ENCODE data around the gene SH3RF3. TPM values are rescaled to one million over a fixed set of nuclear protein-coding genes. Genes with fewer than 3 reads are reported as not detected.

SH3RF3 gene
- total RNA-seq, 1 experiment from 2014 or later = not detected

DNA sequence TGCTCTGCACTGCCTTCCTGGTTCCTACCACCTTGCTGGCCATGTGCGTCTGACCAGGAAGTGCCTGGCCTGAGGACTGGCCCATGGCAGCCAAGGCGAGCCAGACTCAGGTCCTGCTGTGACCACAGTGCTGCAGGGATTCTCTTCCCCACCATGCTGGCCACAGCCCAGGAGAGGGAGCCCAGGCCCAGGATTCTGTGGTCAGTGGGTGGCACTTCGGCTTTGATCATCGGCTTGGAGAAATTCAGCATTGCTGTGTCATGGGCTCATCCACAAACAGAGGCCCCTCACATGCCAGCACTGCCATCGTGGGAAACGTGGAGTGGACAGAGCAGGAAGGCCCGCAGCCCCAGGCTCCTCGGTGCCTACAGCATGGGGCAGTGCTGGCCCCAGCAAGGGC, 273.2 kb downstream of the SH3RF3 start:
- Histone ChIP-seq H3K27ac (ENCODE audit: low read depth, low read length) (no peak overlapping the region), H2AFZ (ENCODE audit: low read depth, low read length, poor library complexity, severe bottlenecking) (no peak overlapping the region), H3K4me1 (ENCODE audit: control insufficient read depth in 1 of 2, insufficient read depth in 2 of 2, low read length in 2 of 2) (peaks cover 0 to 4% of the 10 kb centered on the region in 2 experiments; a peak in 1 of 4 replicates), H3K9me3 (ENCODE audit: control insufficient read depth in 1 of 2, insufficient read depth in 1 of 2, low read depth in 1 of 2, low read length in 2 of 2) (no peaks in the 10 kb centered on the region), H3K9ac (ENCODE audit: low read length) (no peak overlapping the region), H3K27me3 (ENCODE audit: insufficient read depth, low read length) (no peaks in the 10 kb centered on the region), H3K36me3 (ENCODE audit: control insufficient read depth in 1 of 2, insufficient read depth in 2 of 2, low read length in 2 of 2) (no peaks in the 10 kb centered on the region), H3K79me2 (ENCODE audit: insufficient read depth, low read length) (no peaks in the 10 kb centered on the region), H3K9me2 (ENCODE audit: insufficient read depth) (no peaks in the 10 kb centered on the region), H3K4me3 (replicated peaks in 1 of 2; ENCODE audit: low read depth in 1 of 2, low read length in 2 of 2) (no peak overlapping the region), H3K4me2 (ENCODE audit: low read length) (no peak overlapping the region), H4K20me1 (ENCODE audit: insufficient read depth) (no peaks in the 10 kb centered on the region)
- no peak for TF ChIP-seq SP1 (IDR thresholded peaks at IDR 0.05; ENCODE audit: low read depth)
- 0 out of 2 replicates have a peak, but pooled peaks have one; percentile 7 for TF ChIP-seq RAD21 (IDR thresholded peaks at IDR 0.05; ENCODE audit: low read depth)
- TF ChIP-seq FOSL1 (IDR thresholded peaks at IDR 0.05; ENCODE audit: low read depth) = no peak
- TF ChIP-seq POLR2A (IDR thresholded peaks at IDR 0.05; ENCODE audit: borderline replicate concordance, extremely low read depth, insufficient read depth, insufficient read length) = no peak
- TF ChIP-seq SIN3A (IDR thresholded peaks at IDR 0.05; ENCODE audit: low read depth) = no peak
- RAD21 ChIA-PET (ENCODE audit: low non-redundant PET in 1 of 2, low total read pairs in 2 of 2, uncharacterized antibody in 2 of 2, unreplicated experiment in 2 of 2) = no interaction called here
- CTCF ChIA-PET = no interaction called here
- 0 out of 2 replicates have a peak, but pooled peaks have one; percentile 28 for ATAC-seq
- DNase-seq (ENCODE audit: low read depth, low spot score) = no peak
- POLR2A ChIA-PET = no interaction called here
- intact Hi-C loops (cut with micrococcal nuclease) = no loop called here
- BruUV-seq (replicated peaks) = no TSS peak

DNA sequence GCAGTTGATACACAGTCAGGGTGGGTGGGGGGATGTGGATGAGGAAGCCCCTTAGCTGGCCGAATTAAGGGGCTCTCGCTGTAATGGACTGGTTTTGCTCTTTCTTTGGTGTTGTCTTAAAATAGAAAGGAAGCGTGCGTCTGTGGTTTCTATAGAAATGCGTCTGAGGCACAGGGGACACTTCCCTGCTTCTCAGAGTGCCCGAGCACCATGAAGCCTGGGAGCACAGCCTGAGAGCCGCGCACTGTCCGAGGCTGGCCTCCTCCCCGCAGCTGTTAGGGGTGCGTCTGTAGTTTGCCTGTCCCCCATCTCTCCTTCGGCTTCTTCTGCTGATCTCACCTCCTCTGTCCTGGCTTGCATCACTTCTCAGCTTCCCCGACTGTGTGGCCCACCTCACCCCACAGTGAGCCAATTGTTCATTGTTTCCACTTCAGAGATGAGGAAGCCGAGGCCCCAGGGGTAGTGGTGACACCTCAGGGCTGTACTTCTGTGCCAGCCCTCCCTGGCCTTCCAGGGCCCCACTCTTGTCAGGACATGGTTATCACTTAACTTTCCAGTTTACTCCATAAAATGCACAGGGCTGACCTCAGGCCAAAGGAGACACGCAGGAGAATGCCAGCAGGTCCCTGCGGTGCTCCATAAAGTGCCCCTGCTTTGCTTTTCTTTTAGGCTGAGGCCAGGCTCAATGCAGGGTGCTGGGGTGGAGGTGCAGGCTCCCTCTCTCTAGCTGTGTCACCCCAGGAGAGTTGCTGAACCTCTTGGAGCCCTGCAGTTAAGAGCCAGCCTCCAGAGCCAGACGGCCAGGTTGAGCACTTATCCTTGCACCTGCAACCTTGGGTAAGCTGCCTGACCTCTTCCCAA, 274.2 kb downstream of the SH3RF3 start:
- H3K27ac ChIP-seq (ENCODE audit: low read depth, low read length) = no peak overlapping the region
- intact Hi-C loops (cut with micrococcal nuclease) = no loop called here
- H4K20me1 ChIP-seq (ENCODE audit: insufficient read depth) = no peaks in the 10 kb centered on the region
- no peak overlapping the region for H3K9ac ChIP-seq (ENCODE audit: low read length)
- no peak overlapping the region for H3K4me2 ChIP-seq (ENCODE audit: low read length)
- RAD21 ChIA-PET (ENCODE audit: low non-redundant PET in 1 of 2, low total read pairs in 2 of 2, uncharacterized antibody in 2 of 2, unreplicated experiment in 2 of 2) = no interaction called here
- H3K4me1 ChIP-seq (ENCODE audit: control insufficient read depth in 1 of 2, insufficient read depth in 2 of 2, low read length in 2 of 2) = peaks cover 0 to 4% of the 10 kb centered on the region in 2 experiments; a peak in 1 of 4 replicates
- H3K4me3 ChIP-seq (replicated peaks in 1 of 2; ENCODE audit: low read depth in 1 of 2, low read length in 2 of 2) = no peak overlapping the region
- POLR2A ChIA-PET = no interaction called here
- ATAC-seq (no peak), DNase-seq (ENCODE audit: low read depth, low spot score) (no peak)
- no peak overlapping the region for H2AFZ ChIP-seq (ENCODE audit: low read depth, low read length, poor library complexity, severe bottlenecking)
- H3K9me2 ChIP-seq (ENCODE audit: insufficient read depth) = no peaks in the 10 kb centered on the region
- no peaks in the 10 kb centered on the region for H3K79me2 ChIP-seq (ENCODE audit: insufficient read depth, low read length)
- H3K9me3 ChIP-seq (ENCODE audit: control insufficient read depth in 1 of 2, insufficient read depth in 1 of 2, low read depth in 1 of 2, low read length in 2 of 2) = no peaks in the 10 kb centered on the region
- CTCF ChIA-PET = no interaction called here
- H3K27me3 ChIP-seq (ENCODE audit: insufficient read depth, low read length) = no peaks in the 10 kb centered on the region
- no TSS peak for BruUV-seq (replicated peaks)
- H3K36me3 ChIP-seq (ENCODE audit: control insufficient read depth in 1 of 2, insufficient read depth in 2 of 2, low read length in 2 of 2) = no peaks in the 10 kb centered on the region
- TF ChIP-seq SP1 (IDR thresholded peaks at IDR 0.05; ENCODE audit: low read depth) (no peak), ELF1 (IDR thresholded peaks at IDR 0.05; ENCODE audit: borderline replicate concordance, low read depth) (no peak), TCF7L2 (IDR thresholded peaks at IDR 0.05; ENCODE audit: borderline replicate concordance, extremely low read depth, insufficient read depth, insufficient read length) (no peak), CEBPB (IDR thresholded peaks at IDR 0.05; ENCODE audit: low read depth) (no peak), EGR1 (IDR thresholded peaks at IDR 0.05; ENCODE audit: low read depth) (no peak), FOSL1 (IDR thresholded peaks at IDR 0.05; ENCODE audit: low read depth) (no peak), EZH2phosphoT487 (IDR thresholded peaks at IDR 0.05; ENCODE audit: borderline replicate concordance) (no peak), ZNF274 (IDR thresholded peaks at IDR 0.05; ENCODE audit: low read depth, low read length) (no peak), ZFX (IDR thresholded peaks at IDR 0.05) (no peak)
- TF ChIP-seq, protein P1, sequence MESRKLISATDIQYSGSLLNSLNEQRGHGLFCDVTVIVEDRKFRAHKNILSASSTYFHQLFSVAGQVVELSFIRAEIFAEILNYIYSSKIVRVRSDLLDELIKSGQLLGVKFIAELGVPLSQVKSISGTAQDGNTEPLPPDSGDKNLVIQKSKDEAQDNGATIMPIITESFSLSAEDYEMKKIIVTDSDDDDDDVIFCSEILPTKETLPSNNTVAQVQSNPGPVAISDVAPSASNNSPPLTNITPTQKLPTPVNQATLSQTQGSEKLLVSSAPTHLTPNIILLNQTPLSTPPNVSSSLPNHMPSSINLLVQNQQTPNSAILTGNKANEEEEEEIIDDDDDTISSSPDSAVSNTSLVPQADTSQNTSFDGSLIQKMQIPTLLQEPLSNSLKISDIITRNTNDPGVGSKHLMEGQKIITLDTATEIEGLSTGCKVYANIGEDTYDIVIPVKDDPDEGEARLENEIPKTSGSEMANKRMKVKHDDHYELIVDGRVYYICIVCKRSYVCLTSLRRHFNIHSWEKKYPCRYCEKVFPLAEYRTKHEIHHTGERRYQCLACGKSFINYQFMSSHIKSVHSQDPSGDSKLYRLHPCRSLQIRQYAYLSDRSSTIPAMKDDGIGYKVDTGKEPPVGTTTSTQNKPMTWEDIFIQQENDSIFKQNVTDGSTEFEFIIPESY (IDR thresholded peaks at IDR 0.05; ENCODE audit: extremely low read depth, insufficient replicate concordance, low read length) = no peak
- TF ChIP-seq, protein P2, sequence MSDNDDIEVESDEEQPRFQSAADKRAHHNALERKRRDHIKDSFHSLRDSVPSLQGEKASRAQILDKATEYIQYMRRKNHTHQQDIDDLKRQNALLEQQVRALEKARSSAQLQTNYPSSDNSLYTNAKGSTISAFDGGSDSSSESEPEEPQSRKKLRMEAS (IDR thresholded peaks at IDR 0.05) = no peak
- TF ChIP-seq, protein P3, sequence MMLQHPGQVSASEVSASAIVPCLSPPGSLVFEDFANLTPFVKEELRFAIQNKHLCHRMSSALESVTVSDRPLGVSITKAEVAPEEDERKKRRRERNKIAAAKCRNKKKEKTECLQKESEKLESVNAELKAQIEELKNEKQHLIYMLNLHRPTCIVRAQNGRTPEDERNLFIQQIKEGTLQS (IDR thresholded peaks at IDR 0.05) = no peak
- TF ChIP-seq, protein P4, sequence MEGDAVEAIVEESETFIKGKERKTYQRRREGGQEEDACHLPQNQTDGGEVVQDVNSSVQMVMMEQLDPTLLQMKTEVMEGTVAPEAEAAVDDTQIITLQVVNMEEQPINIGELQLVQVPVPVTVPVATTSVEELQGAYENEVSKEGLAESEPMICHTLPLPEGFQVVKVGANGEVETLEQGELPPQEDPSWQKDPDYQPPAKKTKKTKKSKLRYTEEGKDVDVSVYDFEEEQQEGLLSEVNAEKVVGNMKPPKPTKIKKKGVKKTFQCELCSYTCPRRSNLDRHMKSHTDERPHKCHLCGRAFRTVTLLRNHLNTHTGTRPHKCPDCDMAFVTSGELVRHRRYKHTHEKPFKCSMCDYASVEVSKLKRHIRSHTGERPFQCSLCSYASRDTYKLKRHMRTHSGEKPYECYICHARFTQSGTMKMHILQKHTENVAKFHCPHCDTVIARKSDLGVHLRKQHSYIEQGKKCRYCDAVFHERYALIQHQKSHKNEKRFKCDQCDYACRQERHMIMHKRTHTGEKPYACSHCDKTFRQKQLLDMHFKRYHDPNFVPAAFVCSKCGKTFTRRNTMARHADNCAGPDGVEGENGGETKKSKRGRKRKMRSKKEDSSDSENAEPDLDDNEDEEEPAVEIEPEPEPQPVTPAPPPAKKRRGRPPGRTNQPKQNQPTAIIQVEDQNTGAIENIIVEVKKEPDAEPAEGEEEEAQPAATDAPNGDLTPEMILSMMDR (IDR thresholded peaks at IDR 0.05 in 2 of 3, conservative IDR thresholded peaks at IDR 0.05 in 1 of 3; ENCODE audit: borderline replicate concordance in 1 of 3, insufficient read depth in 1 of 3, low read depth in 2 of 3, low read length in 2 of 3) = no peak

All from HCT116 (cell line).